HT1080 (cell line): ENCODE data around the gene PSKH1. TPM values are rescaled to one million over a fixed set of nuclear protein-coding genes. Genes with fewer than 3 reads are reported as not detected.
A peak's percentile ranks its signal among the peaks of the same experiment; 100 is the strongest.

Experiments used
- DNase-seq: peaks from one replicate; pipeline ENCODE4 v3.0.0-alpha.2; 2015; ENCODE audit warnings: low read depth
- total RNA-seq: library from RNA; depleted of rRNA; stranded (reverse); fragments of >200 nt; shearing (Covaris generic); gene quantifications from 2 replicates; pipeline ENCODE4 v1.2.3, GENCODE V29; 2014

The PSKH1 gene
- total RNA-seq, 1 experiment from 2014 or later = 7.0 TPM

DNA sequence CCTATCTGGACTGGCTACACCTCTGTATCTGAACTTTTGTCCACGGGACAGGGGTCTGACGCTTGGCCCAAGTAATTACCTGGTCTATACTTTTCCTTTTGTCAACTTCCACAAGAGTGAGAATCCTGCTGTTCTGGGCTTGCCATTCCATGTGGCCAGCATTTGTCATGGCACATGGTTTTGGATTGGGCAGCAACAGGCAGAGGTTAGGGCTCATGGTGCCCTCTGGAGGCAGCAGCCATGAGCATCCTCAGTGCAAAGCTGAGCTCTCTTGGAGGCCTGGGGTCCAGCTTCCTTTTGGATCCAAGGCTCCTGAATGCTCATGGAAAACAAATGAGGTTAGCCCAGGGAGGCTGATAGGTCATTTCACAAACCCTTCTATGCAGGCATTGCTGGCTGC lies 27.7 kb upstream of the PSKH1 start:
- peak; percentile 61 for DNase-seq

DNA sequence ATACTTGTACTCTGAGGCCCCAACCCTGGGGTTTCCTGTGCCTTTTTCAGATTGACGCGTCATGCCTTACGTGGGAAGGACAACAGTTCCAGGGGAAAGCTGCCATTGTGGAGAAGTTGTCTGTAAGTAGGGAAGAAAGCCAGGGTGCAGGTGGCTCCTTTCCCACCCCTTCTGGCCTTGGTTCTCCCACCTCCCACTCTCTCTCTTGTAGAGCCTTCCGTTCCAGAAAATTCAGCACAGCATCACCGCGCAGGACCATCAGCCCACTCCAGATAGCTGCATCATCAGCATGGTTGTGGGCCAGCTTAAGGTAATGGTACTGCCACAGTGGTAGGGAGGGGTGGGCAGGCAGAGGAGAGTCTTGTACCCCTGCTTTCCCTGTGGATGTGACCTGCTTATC lies 24.8 kb upstream of the PSKH1 start:
- no peak for DNase-seq

DNA sequence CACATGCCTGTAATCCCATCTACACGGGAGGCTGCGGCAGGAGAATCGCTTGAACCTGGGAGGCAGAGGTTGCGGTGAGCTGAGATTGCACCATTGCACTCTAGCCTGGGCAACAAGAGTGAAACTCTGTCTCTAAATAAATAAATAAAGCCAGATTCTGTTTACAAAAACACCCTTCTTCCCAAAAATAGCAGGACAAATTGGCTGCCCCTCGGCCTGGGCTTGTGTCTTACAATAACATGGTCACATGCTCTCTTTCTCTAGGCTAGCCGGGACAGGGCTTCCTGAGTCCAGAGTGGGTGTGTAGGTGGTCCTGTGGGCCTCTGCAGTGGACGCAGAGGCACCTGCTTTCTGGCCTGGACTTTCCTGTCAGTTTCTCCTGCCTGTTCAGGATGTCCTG lies 23.4 kb upstream of the PSKH1 start:
- DNase-seq = no peak

DNA sequence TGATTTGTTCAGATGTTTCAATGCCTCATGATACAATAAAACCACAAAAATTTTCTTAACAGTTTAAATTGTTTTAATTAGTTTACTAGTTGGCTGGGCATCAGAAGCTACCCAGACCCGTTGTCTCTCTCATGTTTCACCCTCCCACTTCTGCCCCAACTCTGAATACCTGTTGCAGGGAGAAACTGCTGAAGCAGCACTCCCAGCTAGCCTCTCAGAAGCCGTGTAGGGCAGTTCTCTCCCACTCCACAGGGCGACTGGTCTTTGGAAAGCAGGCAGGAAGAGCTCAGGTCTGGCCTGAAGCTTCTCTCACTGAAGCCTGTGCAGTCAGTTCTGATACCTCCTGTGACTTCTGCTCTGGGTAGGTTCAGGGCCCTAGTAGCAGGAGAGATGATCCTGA lies 21.8 kb upstream of the PSKH1 start:
- DNase-seq = no peak

DNA sequence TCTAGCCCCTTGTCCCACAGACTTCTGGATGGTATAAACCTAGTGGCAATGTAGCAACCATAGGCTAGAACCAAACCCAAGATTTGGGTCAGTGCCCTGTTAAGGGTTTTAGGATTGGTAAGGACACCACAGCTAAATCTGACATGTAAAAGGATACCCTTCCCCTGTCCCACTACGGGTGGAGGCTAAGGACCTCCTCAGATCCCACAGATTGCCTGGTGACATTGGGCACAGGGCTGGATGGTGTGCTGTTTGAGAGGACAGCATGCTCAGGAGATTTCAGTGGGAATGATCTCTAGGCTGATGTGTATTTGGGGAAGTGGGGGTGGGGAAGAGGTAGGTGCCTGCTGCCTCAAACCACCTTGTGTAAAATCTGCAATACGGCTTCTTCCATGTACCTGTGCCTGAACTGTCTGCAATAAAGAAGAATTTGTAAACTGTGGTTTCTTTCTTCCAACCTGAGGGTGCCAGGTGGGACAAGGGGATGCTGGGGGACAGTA lies 20.9 kb upstream of the PSKH1 start:
- no peak for DNase-seq

GRCh38 chr16:67872631-67873434 lies 20.2 kb upstream of the PSKH1 start, which contains the start of gene EDC4:
Gene EDC4, plus strand, starts transcription at chr16:67873052. Its CDS starts 210 bp downstream, at chr16:67873262.
- DNase-seq = peak; percentile 67

- DNase-seq = no peak
Measured at GRCh38 chr16:67873435-67874370, 19.4 kb upstream of the PSKH1 start.

GRCh38 chr16:67874372-67874771 lies 18.7 kb upstream of the PSKH1 start:
- DNase-seq = no peak

DNA sequence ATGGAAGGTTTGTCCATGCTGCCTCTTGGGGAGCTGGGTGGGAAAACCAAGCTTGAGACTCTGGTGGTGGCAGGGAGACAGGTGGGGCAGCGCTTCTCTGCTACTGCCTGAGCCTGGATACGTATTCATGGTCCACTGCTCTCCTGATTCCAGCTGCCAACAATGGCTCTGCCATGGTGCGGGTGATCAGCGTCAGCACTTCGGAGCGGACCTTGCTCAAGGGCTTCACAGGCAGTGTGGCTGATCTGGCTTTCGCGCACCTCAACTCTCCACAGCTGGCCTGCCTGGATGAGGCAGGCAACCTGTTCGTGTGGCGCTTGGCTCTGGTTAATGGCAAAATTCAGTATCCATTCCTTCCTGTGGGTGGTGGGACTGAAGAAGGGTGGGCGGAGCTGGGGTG lies 16.0 kb upstream of the PSKH1 start:
- DNase-seq = no peak

DNA sequence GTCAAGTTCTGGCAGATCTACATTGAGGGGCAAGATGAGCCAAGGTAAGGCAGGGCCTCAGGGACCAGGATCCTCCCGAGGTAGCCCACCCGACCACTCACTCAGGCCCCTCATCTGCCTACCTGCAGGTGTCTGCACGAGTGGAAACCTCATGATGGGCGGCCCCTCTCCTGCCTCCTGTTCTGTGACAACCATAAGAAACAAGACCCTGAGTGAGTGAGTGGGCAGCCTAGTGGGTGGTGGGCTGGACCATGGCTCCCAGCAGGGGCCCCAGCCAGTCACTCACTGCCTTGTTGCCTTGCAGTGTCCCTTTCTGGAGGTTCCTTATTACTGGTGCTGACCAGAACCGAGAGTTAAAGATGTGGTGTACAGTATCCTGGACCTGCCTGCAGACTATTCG lies 14.8 kb upstream of the PSKH1 start:
- DNase-seq = no peak

DNA sequence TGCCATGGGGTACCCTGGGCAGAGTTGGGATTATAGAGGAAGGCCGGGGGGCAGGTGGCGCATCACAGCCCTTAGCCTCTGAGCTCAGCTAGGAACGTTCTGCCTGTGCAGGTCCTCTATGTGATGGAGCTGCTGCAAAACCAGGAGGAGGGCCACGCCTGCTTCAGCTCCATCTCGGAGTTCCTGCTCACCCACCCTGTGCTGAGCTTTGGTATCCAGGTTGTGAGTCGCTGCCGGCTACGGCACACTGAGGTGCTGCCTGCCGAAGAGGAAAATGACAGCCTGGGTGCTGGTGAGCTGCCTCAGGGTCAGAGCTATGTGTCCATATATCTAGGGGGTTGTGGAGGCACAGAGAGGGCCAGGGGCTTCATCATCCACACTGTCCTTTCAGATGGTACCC lies 14.2 kb upstream of the PSKH1 start:
- DNase-seq = no peak

DNA sequence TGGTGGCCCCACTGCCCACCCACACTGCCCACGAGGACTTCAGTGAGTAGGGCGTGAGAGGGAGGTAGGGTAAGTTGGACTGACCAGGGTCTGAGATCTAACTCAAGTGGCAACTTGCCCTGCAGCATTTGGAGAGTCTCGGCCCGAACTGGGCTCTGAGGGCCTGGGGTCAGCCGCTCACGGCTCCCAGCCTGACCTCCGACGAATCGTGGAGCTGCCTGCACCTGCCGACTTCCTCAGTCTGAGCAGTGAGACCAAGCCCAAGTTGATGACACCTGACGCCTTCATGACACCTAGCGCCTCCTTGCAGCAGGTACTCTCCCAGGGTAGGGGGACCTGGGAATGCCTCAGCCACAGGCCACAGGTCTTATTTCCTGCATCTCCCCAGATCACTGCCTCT lies 13.6 kb upstream of the PSKH1 start:
- no peak for DNase-seq

DNA sequence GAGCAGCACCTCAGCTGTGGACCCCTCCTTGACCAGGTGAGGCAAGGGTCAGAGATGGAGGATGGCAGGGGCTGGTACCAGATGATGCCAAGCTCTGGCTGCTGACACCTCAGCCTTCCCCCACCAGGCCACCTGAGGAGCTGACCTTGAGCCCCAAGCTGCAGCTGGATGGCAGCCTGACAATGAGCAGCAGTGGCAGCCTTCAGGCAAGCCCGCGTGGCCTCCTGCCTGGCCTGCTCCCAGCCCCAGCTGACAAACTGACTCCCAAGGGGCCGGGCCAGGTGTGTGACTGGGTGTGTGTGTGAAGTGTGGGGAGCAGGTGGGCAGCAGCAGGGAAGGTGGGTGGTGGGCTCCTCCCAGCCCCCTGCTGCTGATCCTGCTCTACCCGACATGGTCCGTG lies 13.1 kb upstream of the PSKH1 start:
- DNase-seq = no peak

- no peak for DNase-seq
Measured at GRCh38 chr16:67880584-67880983, 12.5 kb upstream of the PSKH1 start.

- no peak for DNase-seq
Measured at GRCh38 chr16:67881621-67882161, 11.4 kb upstream of the PSKH1 start.

GRCh38 chr16:67882374-67883145 lies 10.5 kb upstream of the PSKH1 start:
- no peak for DNase-seq

DNA sequence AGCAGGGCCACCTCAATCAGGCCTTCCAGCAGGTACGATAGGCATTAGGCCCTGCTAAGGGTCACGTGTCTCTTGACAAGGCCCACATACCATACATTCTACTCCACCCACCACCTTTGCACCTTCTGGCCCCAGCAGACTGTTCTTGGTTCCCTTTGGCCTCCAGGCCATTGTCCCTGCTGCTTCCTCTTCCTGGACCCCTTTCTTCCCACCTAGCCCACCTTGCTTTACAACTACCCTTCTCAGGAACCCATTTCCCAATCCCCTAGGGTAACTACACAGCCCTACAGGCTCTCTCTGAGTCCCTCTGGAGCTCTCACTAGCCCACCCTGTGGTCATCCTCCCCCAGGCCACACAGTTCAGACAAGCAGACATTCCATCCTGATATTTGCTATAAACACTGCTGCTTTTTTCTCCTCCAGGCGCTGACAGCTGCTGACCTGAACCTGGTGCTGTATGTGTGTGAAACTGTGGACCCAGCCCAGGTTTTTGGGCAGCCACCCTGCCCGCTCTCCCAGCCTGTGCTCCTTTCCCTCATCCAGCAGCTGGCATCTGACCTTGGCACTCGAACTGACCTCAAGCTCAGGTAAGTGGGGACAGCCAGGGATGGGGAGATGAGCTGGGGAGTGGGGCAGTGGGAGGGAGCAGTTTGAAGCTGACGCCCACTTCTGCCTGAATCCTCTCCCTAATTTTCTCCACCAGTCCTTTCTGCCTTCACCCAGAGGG lies 9.7 kb upstream of the PSKH1 start:
- no peak for DNase-seq

DNA sequence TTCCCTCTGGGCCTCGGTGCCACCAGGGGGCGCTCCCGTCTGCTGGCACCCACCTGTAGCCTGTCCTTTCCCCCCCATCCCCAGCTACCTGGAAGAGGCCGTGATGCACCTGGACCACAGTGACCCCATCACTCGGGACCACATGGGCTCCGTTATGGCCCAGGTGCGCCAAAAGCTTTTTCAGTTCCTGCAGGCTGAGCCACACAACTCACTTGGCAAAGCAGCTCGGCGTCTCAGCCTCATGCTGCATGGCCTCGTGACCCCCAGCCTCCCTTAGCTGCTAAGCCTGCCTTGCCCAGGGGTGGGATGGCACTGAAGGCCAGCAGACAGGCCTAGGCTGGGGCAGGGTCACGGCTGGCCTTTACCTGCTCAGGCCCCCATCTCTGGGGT lies 9.2 kb upstream of the PSKH1 start:
- DNase-seq = peak; percentile 52

DNA sequence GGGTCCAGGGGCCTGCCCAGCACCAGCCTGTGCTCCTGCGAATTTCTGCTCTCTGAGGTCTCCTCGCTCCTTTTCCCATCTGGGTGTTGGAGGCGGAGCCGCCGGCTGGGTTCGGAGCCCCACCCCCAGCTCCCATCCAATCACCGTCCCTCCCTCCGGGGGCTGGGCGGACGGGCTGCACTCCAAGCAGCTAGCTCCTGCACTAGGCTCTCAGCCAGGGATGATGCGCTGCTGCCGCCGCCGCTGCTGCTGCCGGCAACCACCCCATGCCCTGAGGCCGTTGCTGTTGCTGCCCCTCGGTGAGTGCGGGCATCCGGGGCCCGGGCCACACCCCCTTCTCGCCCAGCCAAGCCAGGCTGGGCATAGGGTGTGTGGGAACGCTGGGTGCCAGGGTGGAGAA lies 8.4 kb upstream of the PSKH1 start, which contains the start of gene NRN1L:
Gene NRN1L (plus strand): TSS at position 202 of the 400 bp plus-strand sequence. CDS start 19 bp downstream, at position 221.
- DNase-seq = no peak

DNA sequence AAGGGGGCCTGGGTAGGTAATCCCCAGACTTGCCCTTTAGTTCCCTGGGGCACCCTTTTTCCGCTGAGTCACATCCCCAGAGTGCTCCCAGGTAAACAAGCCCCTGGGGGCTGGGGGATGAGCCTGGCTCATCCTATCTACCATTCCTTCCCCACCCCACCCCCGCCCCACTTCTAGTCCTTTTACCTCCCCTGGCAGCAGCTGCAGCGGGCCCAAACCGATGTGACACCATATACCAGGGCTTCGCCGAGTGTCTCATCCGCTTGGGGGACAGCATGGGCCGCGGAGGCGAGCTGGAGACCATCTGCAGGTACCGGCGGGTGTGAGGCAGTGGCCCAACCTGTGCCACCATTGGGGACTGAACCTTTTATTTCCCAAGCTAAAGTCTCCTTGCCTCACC lies 7.5 kb upstream of the PSKH1 start:
- no peak for DNase-seq
